Testis (tissue), 3 donors: ENCODE data around the gene CDS1. TPM values are rescaled to one million over a fixed set of nuclear protein-coding genes. Genes with fewer than 3 reads are reported as not detected.
"Not testable (repeated sequence)": the region's sequence is repeated elsewhere in the genome, so short reads cannot be mapped to it uniquely, and the experiment has no call there.

ENCODE experiments used
- DNase-seq: peaks from one replicate; pipeline ENCODE4 v3.0.0-alpha.2; 2019
- H3K27ac ChIP-seq, 2 donors: fragments of 200-600 bp; sonication (generic); one replicate each; pipeline ENCODE4 v1.5.1; 2019
- H3K27me3 ChIP-seq: fragments of 200-600 bp; sonication (generic); one replicate; pipeline ENCODE4 v1.5.1; 2019
- H3K36me3 ChIP-seq: fragments of 200-600 bp; sonication (generic); one replicate; pipeline ENCODE4 v1.5.1; 2017; ENCODE audit warnings: low read depth; ENCODE audit errors: missing control alignments
- H3K4me1 ChIP-seq: fragments of 200-600 bp; sonication (generic); one replicate; pipeline ENCODE4 v1.5.1; 2019
- H3K4me3 ChIP-seq, 2 donors: fragments of 200-600 bp; sonication (generic); one replicate each; pipeline ENCODE4 v1.5.1; 2017 to 2019
- H3K9me3 ChIP-seq: fragments of 200-600 bp; sonication (generic); one replicate; pipeline ENCODE4 v1.5.1; 2017
- CTCF ChIP-seq, 3 experiments: fragments of 450-650 bp in 2 of 3; fragments of 200-600 bp in 1 of 3; sonication (generic) in 1 of 3; IDR thresholded peaks; one replicate each; pipeline ENCODE4 v1.5.1; 2016 to 2019; ENCODE audit warnings: antibody characterized with exemption in 3 of 3, mild to moderate bottlenecking in 2 of 3, moderate library complexity in 1 of 3
- POLR2A ChIP-seq: fragments of 450-650 bp; IDR thresholded peaks from one replicate; pipeline ENCODE4 v1.6.1; 2017; ENCODE audit warnings: antibody characterized with exemption, mild to moderate bottlenecking, moderate library complexity
- WGBS, 2 donors: methylation state at CpG; one replicate each; pipeline ENCODE4 v1.1.5; 2018; 5-methylcytosine and 5-hydroxymethylcytosine counted together
- intact Hi-C: fragments of 100-400 bp; cut with DNase I; formaldehyde crosslinking; loops from one replicate; pipeline ENCODE4 v1.15.1; 2023; ENCODE audit warnings: low total_unique reads
- polyA plus RNA-seq: library from polyadenylated mRNA; stranded (reverse); fragments of 350-450 nt; fragmentation: Illumina TruSeq; extraction: RNeasy Lipid Tissue Mini Kit (QIAGEN cat#74804); gene quantifications from one replicate; pipeline ENCODE4 v1.2.3, GENCODE V29; 2014; ENCODE audit warnings: low read depth, low replicate concordance; ENCODE audit not compliant: insufficient read depth
- total RNA-seq, 2 donors: library from RNA; depleted of rRNA; stranded (reverse); fragments of >200 nt; gene quantifications; one replicate each; pipeline ENCODE4 v1.2.3, GENCODE V29; 2016

The CDS1 gene
- total and polyA plus RNA-seq, 3 donors from 2014 or later: 13.5 to 20.3 (median 15.2) TPM

DNA sequence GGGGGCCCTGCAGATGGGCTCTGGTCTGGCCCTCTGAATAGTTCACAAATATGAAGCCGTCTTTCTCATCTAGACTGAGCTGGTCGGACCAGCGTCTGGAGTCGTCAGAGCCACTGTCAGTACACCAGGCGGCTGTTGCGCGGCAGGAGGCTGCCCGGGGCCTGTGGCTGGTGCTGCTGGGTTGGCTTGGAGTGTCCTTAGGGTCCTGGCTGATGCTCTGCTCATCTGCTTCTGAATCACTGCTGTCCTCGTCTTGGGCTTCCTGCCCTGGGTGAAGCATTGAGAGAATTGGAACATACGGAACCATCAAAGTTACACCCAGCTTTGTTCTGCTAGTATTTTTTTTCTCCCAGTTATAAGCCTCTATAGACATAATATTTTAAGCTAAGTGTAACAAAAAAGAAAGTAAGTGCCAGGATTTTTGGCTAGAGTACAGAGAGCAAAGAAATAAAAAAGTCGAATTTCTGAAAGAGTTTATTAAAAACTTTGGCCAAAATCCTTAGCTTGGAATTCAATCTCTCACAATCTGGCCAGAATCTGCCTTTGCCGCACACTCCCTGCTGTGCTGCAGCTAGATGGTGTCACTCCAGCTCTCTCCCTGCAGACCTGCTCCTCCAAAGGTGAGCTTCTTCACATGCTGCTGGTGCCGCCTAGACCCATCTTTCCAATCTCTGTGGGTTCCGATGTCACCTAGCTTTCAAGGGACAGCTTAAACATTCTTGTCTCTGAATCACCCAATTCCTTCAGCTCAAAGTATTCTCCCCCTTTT is 96.2 kb downstream of the CDS1 start:
- 70 to 87% methylated on average over 6 to 14 of the region's 14 CpGs for WGBS, 2 donors
- intact Hi-C loops: no loop called here
- Histone ChIP-seq H3K4me1 (no peaks in the 10 kb centered on the region), H3K27me3 (no peaks in the 10 kb centered on the region), H3K4me3 (no peak overlapping the region), H3K9me3 (no peaks in the 10 kb centered on the region), H3K36me3 (no peaks in the 10 kb centered on the region), H3K27ac (no peak overlapping the region)
- DNase-seq: no peak
- TF ChIP-seq CTCF (IDR thresholded peaks at IDR 0.05) (no peak), POLR2A (no peak)

- no peaks in the 10 kb centered on the region for H3K27me3 ChIP-seq
- H3K9me3 ChIP-seq: no peaks in the 10 kb centered on the region
- WGBS, 2 donors: 89 to 94% methylated on average over 4 of the region's 4 CpGs
- no peaks in the 10 kb centered on the region for H3K36me3 ChIP-seq
- no peaks in the 10 kb centered on the region for H3K4me1 ChIP-seq
- TF ChIP-seq POLR2A: no peak
- TF ChIP-seq CTCF (IDR thresholded peaks at IDR 0.05): no peak
- H3K4me3 ChIP-seq: no peak overlapping the region
- intact Hi-C loops: no loop called here
- no peak overlapping the region for H3K27ac ChIP-seq
- DNase-seq: no peak
Observed at GRCh38 chr4:84680956-84681355, 98.0 kb downstream of the CDS1 start.

DNA sequence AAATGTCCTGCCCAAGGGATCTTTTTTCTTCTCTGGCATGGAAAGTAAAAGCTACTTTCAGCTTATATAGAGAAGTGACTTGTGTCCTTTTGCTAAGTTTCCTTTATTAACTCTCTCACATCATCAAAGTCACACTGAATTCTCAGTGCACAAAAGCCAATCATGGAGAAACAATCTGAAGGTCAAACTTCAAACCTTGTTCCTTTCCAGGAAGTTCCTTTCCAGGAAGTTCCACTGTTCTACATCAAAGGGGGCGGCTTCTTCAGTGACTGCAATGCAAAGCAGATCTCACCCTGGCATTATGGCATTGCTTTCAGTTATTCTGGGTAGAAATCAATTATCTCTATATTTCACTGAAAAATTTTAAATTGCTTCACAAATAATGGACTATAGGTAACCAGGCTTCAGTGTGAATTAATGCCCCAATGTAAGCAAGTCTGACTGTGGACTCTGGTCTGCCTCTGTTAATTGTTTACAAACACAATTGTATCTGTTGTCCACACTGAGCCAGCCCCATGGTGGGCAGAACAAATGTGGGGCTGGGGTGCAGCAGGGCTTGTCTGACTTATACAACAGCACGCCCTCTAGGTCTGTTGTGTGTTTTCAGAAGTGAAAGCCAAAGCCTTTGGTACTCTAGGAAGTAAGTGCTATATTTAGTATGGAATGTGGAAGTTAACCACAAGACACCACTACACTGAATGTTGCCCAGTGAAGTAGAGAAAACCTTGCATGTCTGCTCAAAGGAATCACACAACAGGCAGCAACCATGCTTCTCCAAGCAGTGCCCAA is 98.8 kb downstream of the CDS1 start:
- TF ChIP-seq POLR2A (no peak), CTCF (IDR thresholded peaks at IDR 0.05) (no peak)
- intact Hi-C loops: no loop called here
- no peaks in the 10 kb centered on the region for H3K36me3 ChIP-seq

DNA sequence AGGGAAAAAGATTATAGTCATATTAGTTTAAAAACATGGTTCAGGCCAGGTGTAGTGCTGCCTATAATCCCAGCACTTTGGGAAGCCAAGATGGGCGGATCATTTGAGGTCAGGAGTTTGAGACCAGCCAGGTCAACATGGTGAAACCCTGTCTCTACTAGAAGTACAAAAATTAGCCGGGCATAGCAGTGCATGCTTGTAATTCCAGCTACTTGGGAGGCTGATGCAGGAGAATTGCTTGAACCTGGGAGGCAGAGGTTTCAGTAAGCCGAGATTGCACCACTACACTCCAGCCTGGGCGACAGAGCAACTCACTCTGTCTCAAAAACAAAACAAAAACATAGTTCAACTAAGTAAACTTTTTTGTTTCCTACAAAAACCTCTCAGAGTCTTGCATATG is 99.7 kb downstream of the CDS1 start:
- intact Hi-C loops, H3K27me3 ChIP-seq, H3K36me3 ChIP-seq, H3K4me1 ChIP-seq, H3K9me3 ChIP-seq, H3K4me3 ChIP-seq, DNase-seq, H3K27ac ChIP-seq: not testable (repeated sequence)
- WGBS, 2 donors: 81 to 90% methylated on average over 4 of the region's 4 CpGs

More for the DNA sequence above, 98.8 kb downstream of the CDS1 start:
- WGBS, 2 donors: 82 to 92% methylated on average over 2 of the region's 2 CpGs
- no peak for DNase-seq
- H3K27me3 ChIP-seq: no peaks in the 10 kb centered on the region
- no peaks in the 10 kb centered on the region for H3K9me3 ChIP-seq
- H3K4me1 ChIP-seq: no peaks in the 10 kb centered on the region
- no peak overlapping the region for H3K4me3 ChIP-seq
- no peak overlapping the region for H3K27ac ChIP-seq

DNA sequence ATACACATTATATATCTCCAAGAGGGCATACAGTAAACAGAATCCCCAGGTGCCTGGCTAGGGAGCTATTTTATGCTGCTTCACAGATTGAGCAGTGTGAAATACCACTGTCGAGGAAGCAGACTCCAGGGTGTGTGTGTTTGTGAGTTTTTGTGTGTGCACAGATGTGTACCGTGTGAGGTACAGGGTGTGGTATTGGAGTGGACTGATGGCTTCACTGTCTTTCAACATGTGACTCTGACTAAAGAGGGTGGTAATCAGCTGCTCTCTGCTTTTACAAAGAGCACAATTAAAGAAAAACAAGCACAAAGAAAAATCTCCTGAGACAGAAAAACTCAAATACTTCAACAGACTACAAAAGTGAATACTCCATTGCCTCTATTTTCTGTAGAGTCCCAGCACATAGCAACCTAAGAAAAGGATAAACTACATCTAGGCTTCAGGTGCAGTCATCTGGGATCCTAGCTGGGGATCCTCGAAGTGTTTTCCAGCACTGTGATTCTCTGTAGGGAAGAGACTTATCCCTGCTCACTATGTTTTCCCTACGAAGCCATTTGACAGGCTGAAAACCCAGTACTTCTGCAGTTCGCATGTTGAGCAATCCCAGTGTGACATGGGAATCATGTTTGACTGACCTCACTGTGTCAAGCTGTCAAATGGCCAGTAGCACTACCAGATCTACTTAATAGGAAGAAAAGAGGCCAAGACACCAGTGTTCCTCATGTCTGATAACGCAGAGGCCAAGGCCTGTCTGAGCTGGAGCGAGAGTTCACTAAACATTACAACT is 100.3 kb downstream of the CDS1 start:
- 87% methylated on average over 7 of the region's 7 CpGs for WGBS, 2 donors
- H3K27me3 ChIP-seq: no peaks in the 10 kb centered on the region
- H3K4me3 ChIP-seq: no peak overlapping the region
- H3K4me1 ChIP-seq: no peaks in the 10 kb centered on the region
- no peak for DNase-seq
- H3K36me3 ChIP-seq: no peaks in the 10 kb centered on the region
- H3K27ac ChIP-seq: no peak overlapping the region
- intact Hi-C loops: no loop called here
- TF ChIP-seq POLR2A: no peak
- no peak for TF ChIP-seq CTCF (IDR thresholded peaks at IDR 0.05)
- H3K9me3 ChIP-seq: no peaks in the 10 kb centered on the region
